GM12878 (cell line): ENCODE results near the gene GGCX. TPM values are rescaled to one million over a fixed set of nuclear protein-coding genes. Genes with fewer than 3 reads are reported as not detected.

Experiments used
- ATAC-seq: fragments of 200-7000 bp; cut with Tn5 transposase; 3 replicates; pipeline ENCODE4 v1.9.1; 2020; ENCODE audit warnings: mild to moderate bottlenecking, moderate library complexity
- BruUV-seq: library from RNA; stranded (reverse); fragments of 400-500 nt; replicated peaks from 2 replicates; lab custom pipeline; 2021; lab: Mats Ljungman, UMichigan
- CTCF ChIA-PET: fragments of 300-600 bp; sonication (Branson Sonifier 250); formaldehyde crosslinking; extraction: SDS; loops from one replicate; lab custom pipeline; 2021; ENCODE audit warnings: inconsistent platforms; lab: Yijun Ruan, JAX
- POLR2A ChIA-PET: fragments of 350-600 bp; formaldehyde crosslinking; extraction: SDS; loops from one replicate; lab custom pipeline; 2021; ENCODE audit warnings: inconsistent platforms; lab: Charles Lee
- RAD21 ChIA-PET: fragments of 300-600 bp; sonication (Branson Sonifier 250); formaldehyde crosslinking; loops from one replicate; lab custom pipeline; 2023; ENCODE audit warnings: antibody characterized with exemption; ENCODE audit not compliant: unreplicated experiment; lab: Charles Lee
- SMC1A ChIA-PET: fragments of 300-600 bp; sonication (Branson Sonifier 250); formaldehyde crosslinking; loops from one replicate; lab custom pipeline; 2023; ENCODE audit not compliant: unreplicated experiment, uncharacterized antibody; lab: Charles Lee
- DNase-seq: peaks from one replicate; pipeline ENCODE4 v3.0.0-alpha.2; 2011; ENCODE audit warnings: low read depth, low spot score
- FAIRE-seq: peaks from 3 replicates; lab custom pipeline; 2011; peaks lifted over from hg19 to GRCh38; lab: Jason Lieb, UNC
- H2AFZ ChIP-seq: 2 replicates; pipeline ENCODE4 v1.6.0; 2011; ENCODE audit warnings: low read depth, low read length, control low read depth; ENCODE audit not compliant: control insufficient read depth
- H3K27ac ChIP-seq: 2 replicates; pipeline ENCODE4 v1.5.1; 2011; ENCODE audit warnings: control low read depth; ENCODE audit not compliant: control insufficient read depth, insufficient read depth
- H3K27me3 ChIP-seq, 2 experiments: replicated peaks in 1 of 2; 2 replicates each; pipeline versions ENCODE4 v1.6.0 to v1.6.1; 2011; ENCODE audit warnings: low read length in 1 of 2; ENCODE audit not compliant: control insufficient read depth in 2 of 2, insufficient read depth in 2 of 2
- H3K36me3 ChIP-seq, 2 experiments: 2 replicates each; pipeline ENCODE4 v1.5.1; 2011; ENCODE audit warnings: low read length in 1 of 2; ENCODE audit not compliant: control insufficient read depth in 2 of 2, insufficient read depth in 2 of 2
- H3K4me1 ChIP-seq: 2 replicates; pipeline ENCODE4 v1.6.1; 2011; ENCODE audit warnings: mild to moderate bottlenecking, low read length, moderate library complexity, mixed read lengths; ENCODE audit not compliant: control insufficient read depth, insufficient read depth
- H3K4me2 ChIP-seq: 2 replicates; pipeline ENCODE4 v1.6.0; 2011; ENCODE audit warnings: control low read depth; ENCODE audit not compliant: control insufficient read depth, insufficient read depth
- H3K4me3 ChIP-seq: fragments of 200-600 bp; sonication (generic); 2 replicates; pipeline ENCODE4 v1.5.1; 2016
- H3K79me2 ChIP-seq: 2 replicates; pipeline ENCODE4 v1.6.0; 2011; ENCODE audit warnings: low read length; ENCODE audit not compliant: control insufficient read depth, insufficient read depth
- H3K9ac ChIP-seq: 2 replicates; pipeline ENCODE4 v1.8.0; 2011; ENCODE audit warnings: low read length, control low read depth, mixed read lengths; ENCODE audit not compliant: control insufficient read depth, insufficient read depth
- H3K9me3 ChIP-seq: replicated peaks from 3 replicates; pipeline ENCODE4 v1.5.1; 2011; ENCODE audit warnings: mild to moderate bottlenecking, low read length; ENCODE audit not compliant: control insufficient read depth, insufficient read depth
- H4K20me1 ChIP-seq: 2 replicates; pipeline ENCODE4 v1.6.0; 2011; ENCODE audit not compliant: control insufficient read depth, insufficient read depth
- IRF4 ChIP-seq: IDR thresholded peaks from 2 replicates; pipeline ENCODE4 v1.6.1; 2011; ENCODE audit warnings: low read depth, low read length
- MXI1 ChIP-seq: fragments of 150-350 bp; IDR thresholded peaks from 2 replicates; pipeline ENCODE4 v1.6.1; 2011; ENCODE audit warnings: low read depth, mild to moderate bottlenecking, inconsistent platforms, low read length, improper control_type of control experiment
- NR2C1 ChIP-seq: fragments of 450-650 bp; IDR thresholded peaks from 2 replicates; pipeline ENCODE4 v1.6.1; 2017; ENCODE audit warnings: antibody characterized with exemption, mild to moderate bottlenecking, moderate library complexity
- RELA ChIP-seq: fragments of 450-650 bp; IDR thresholded peaks from 2 replicates; pipeline ENCODE4 v1.8.0; 2014; ENCODE audit warnings: borderline replicate concordance; ENCODE audit not compliant: partially characterized antibody
- SIX5 ChIP-seq: IDR thresholded peaks from 2 replicates; pipeline ENCODE4 v1.6.1; 2011; ENCODE audit warnings: mild to moderate bottlenecking, low read depth, low read length, moderate library complexity; ENCODE audit not compliant: severe bottlenecking
- WGBS: methylation state at CpG from one replicate; pipeline ENCODE4 v1.1.6; 2016; ENCODE audit warnings: low lambda C conversion rate; ENCODE audit not compliant: insufficient replicate concordance, insufficient coverage; ENCODE audit errors: missing lambda C conversion rate; 5-methylcytosine and 5-hydroxymethylcytosine counted together
- in situ Hi-C: fragments of 300-500 bp; cut with MboI; formaldehyde crosslinking; loops from 9 replicates; pipeline ENCODE4 v1.14.3; 2018; ENCODE audit warnings: mixed read lengths
- intact Hi-C: fragments of 100-400 bp; cut with micrococcal nuclease; formaldehyde crosslinking; loops from one replicate; pipeline ENCODE4 v1.14.2; 2022; ENCODE audit not compliant: unreplicated experiment
- polyA plus RNA-seq, 11 experiments: library from polyadenylated mRNA; depleted of rRNA in 4 of 11; unstranded in 6 of 11; stranded (reverse) in 5 of 11; fragments of >200 nt; fragmentation: Nextera tagmentation in 4 of 11; fragmentation: Illumina TruSeq in 1 of 11; extraction: Ambion mirVana in 4 of 11; extraction: Trizol in 1 of 11; gene quantifications; 1 replicate in 1 of 11; 2 replicates in 10 of 11; pipeline versions ENCODE4 v1.2.1 to v1.2.3, GENCODE V29; 2011 to 2016; ENCODE audit warnings: inconsistent platforms in 2 of 11, missing spikeins in 2 of 11, low read depth in 1 of 11
- total RNA-seq, 4 experiments: library from RNA; depleted of rRNA in 3 of 4; stranded (reverse); fragments of >200 nt in 3 of 4; fragmentation: Illumina TruSeq in 1 of 4; extraction: Trizol in 1 of 4; gene quantifications; 2 replicates each; pipeline versions ENCODE4 v1.2.1 to v1.2.3, GENCODE V29; 2013 to 2021
- TF ChIP-seq, protein P1 (sequence below): IDR thresholded peaks from 2 replicates; pipeline ENCODE4 v1.6.1; 2012; ENCODE audit warnings: low read depth, low read length, improper control_type of control experiment

Gene GGCX
- total and polyA plus RNA-seq, 10 of the 15 experiments (the other 5 are each of a cell fraction or from before 2014, with no cell fraction given) = 18.1 to 52.7 (median 25.0) TPM

DNA sequence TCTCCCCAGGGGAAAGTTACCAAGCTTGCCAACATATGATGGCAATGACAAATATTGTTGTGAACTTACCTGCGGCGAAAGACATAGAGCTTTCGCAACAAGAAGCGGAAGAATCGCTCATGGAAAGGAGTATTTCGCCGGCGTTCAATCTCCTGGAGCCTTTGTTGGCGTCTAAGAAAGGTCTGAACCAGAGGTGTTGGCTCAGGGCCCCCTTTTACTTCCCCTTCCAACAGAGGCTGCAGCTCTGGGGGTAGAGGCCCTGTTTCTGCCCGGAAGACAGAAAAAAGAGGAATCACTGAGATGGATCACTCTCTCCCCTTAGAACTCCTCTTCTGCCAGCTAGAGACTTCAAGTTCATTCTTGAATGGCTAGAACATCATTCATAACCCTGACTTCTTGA, 10.8 kb downstream of the GGCX start:
- in situ Hi-C loops = no loop called here
- POLR2A ChIA-PET = interaction anchor here (0.5 to 2.8 kb wide), 7 partner anchors 9 to 131 kb away, joined by 3 to 17 read pairs (median 6); partner anchors contain the start of gene GGCX
- no peaks in the 10 kb centered on the region for H4K20me1 ChIP-seq
- SMC1A ChIA-PET = interaction anchor here (0.7 to 6.3 kb wide), 11 partner anchors 10 to 250 kb away, joined by 3 to 201 read pairs (median 4); partner anchors contain the start of genes GGCX, MAT2A and SH2D6
- H3K4me1 ChIP-seq = no peaks in the 10 kb centered on the region
- FAIRE-seq = no peak
- RAD21 ChIA-PET = interaction anchor here (1.0 to 7.7 kb wide), 8 partner anchors 9 to 159 kb away, joined by 3 to 179 read pairs (median 10); partner anchors contain the start of genes MAT2A, RNF181 and SH2D6
- H3K27ac ChIP-seq = no peak overlapping the region
- peaks cover 8 to 19% of the 10 kb centered on the region in 2 experiments for H3K36me3 ChIP-seq
- H3K4me3 ChIP-seq = no peak overlapping the region
- H3K27me3 ChIP-seq = no peaks in the 10 kb centered on the region
- TF ChIP-seq, protein P1, sequence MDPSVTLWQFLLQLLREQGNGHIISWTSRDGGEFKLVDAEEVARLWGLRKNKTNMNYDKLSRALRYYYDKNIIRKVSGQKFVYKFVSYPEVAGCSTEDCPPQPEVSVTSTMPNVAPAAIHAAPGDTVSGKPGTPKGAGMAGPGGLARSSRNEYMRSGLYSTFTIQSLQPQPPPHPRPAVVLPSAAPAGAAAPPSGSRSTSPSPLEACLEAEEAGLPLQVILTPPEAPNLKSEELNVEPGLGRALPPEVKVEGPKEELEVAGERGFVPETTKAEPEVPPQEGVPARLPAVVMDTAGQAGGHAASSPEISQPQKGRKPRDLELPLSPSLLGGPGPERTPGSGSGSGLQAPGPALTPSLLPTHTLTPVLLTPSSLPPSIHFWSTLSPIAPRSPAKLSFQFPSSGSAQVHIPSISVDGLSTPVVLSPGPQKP = no peak
- TF ChIP-seq MXI1 = no peak
- TF ChIP-seq IRF4 = no peak
- no peak for TF ChIP-seq SIX5
- no peak for TF ChIP-seq NR2C1
- TF ChIP-seq RELA = no peak
- no TSS peak for BruUV-seq
- H3K79me2 ChIP-seq = no peaks in the 10 kb centered on the region
- H3K9me3 ChIP-seq = no peaks in the 10 kb centered on the region
- no peak overlapping the region for H2AFZ ChIP-seq
- no peak overlapping the region for H3K9ac ChIP-seq
- no peak overlapping the region for H3K4me2 ChIP-seq
- CTCF ChIA-PET = interaction anchor here (0.9 to 10.4 kb wide), 15 partner anchors 8 to 252 kb away, joined by 3 to 336 read pairs (median 4); partner anchors contain the start of genes GGCX, MAT2A, RNF181 and SH2D6
- intact Hi-C loops = loop anchor here (5.0 kb wide), 2 partner anchors 223 to 248 kb away; partner anchors contain the start of gene TGOLN2
- 89% methylated on average over 10 of the region's 10 CpGs for WGBS
- ATAC-seq = no peak
- no peak for DNase-seq
